Tibial nerve (tissue), 4 donors: ENCODE measurements around the gene TMCC2. TPM values are rescaled to one million over a fixed set of nuclear protein-coding genes. Genes with fewer than 3 reads are reported as not detected.
"Not testable (repeated sequence)": the region's sequence is repeated elsewhere in the genome, so short reads cannot be mapped to it uniquely, and the experiment has no call there.

Source experiments
- DNase-seq, 2 donors: peaks; one replicate each; pipeline ENCODE4 v3.0.0-alpha.2; 2019; ENCODE audit warnings: low spot score in 2 of 2
- H3K27ac ChIP-seq, 4 donors: fragments of 200-600 bp; sonication (generic) in 3 of 4; one replicate each; pipeline ENCODE4 v1.5.1; 2017 to 2019; ENCODE audit warnings: mild to moderate bottlenecking in 1 of 4
- H3K27me3 ChIP-seq, 2 donors: fragments of 200-600 bp; sonication (generic) in 1 of 2; one replicate each; pipeline versions ENCODE4 v1.5.1 to v1.6.0; 2017 to 2019
- H3K36me3 ChIP-seq, 3 donors: fragments of 200-600 bp; sonication (generic); one replicate each; pipeline ENCODE4 v1.5.1; 2018 to 2019
- H3K4me1 ChIP-seq, 4 donors: fragments of 200-600 bp; sonication (generic) in 3 of 4; one replicate each; pipeline ENCODE4 v1.5.1; 2017 to 2019
- H3K4me3 ChIP-seq, 4 donors: fragments of 200-600 bp; sonication (generic) in 3 of 4; one replicate each; pipeline ENCODE4 v1.5.1; 2017 to 2019; ENCODE audit warnings: mild to moderate bottlenecking in 1 of 4, moderate library complexity in 1 of 4
- H3K9me3 ChIP-seq, 4 donors: fragments of 200-600 bp; sonication (generic) in 3 of 4; one replicate each; pipeline ENCODE4 v1.5.1; 2017 to 2019
- CTCF ChIP-seq, 5 experiments: fragments of 200-600 bp in 3 of 5; fragments of 450-650 bp in 2 of 5; sonication (generic) in 3 of 5; IDR thresholded peaks; one replicate each; pipeline ENCODE4 v1.5.1; 2016 to 2019; ENCODE audit warnings: antibody characterized with exemption in 5 of 5, mild to moderate bottlenecking in 3 of 5, moderate library complexity in 2 of 5
- EP300 ChIP-seq, 2 donors: sonication (generic); formaldehyde crosslinking; IDR thresholded peaks; one replicate each; pipeline ENCODE4 v1.6.1; 2017; ENCODE audit warnings: antibody characterized with exemption in 2 of 2, mild to moderate bottlenecking in 1 of 2
- POLR2A ChIP-seq, 2 donors: fragments of 450-650 bp; IDR thresholded peaks; one replicate each; pipeline ENCODE4 v1.6.1; 2017; ENCODE audit warnings: antibody characterized with exemption in 2 of 2, mild to moderate bottlenecking in 2 of 2, moderate library complexity in 2 of 2
- WGBS, 2 donors: methylation state at CpG; one replicate each; pipeline ENCODE4 v1.1.5; 2018; 5-methylcytosine and 5-hydroxymethylcytosine counted together
- total RNA-seq, 4 donors: library from RNA; depleted of rRNA; stranded (reverse); fragments of >200 nt; gene quantifications; one replicate each; pipeline ENCODE4 v1.1.0, GENCODE V29; 2016

The TMCC2 gene
- total RNA-seq, 4 donors from 2014 or later: 2.4 to 4.8 (median 2.7) TPM

GRCh38 chr1:205296154-205296553 is 68.4 kb downstream of the TMCC2 start:
- 82 to 84% methylated on average over 2 of the region's 2 CpGs for WGBS, 2 donors
- Histone ChIP-seq H3K27me3 (no peaks in the 10 kb centered on the region), H3K4me3 (no peak overlapping the region), H3K27ac (no peak overlapping the region), H3K4me1 (peaks cover 0 to 25% (median 12%) of the 10 kb centered on the region in 4 donors), H3K36me3 (no peaks in the 10 kb centered on the region), H3K9me3 (no peaks in the 10 kb centered on the region)
- DNase-seq: no peak
- TF ChIP-seq POLR2A (IDR thresholded peaks at IDR 0.05) (no peak), CTCF (IDR thresholded peaks at IDR 0.05) (no peak), EP300 (IDR thresholded peaks at IDR 0.05) (no peak)

- not testable (repeated sequence) for H3K27ac ChIP-seq, H3K36me3 ChIP-seq, DNase-seq, H3K4me3 ChIP-seq, H3K27me3 ChIP-seq, H3K9me3 ChIP-seq
- H3K4me1 ChIP-seq: peaks cover 0 to 37% (median 21%) of the 10 kb centered on the region in 4 donors
- WGBS, 2 donors: 93 to 97% methylated on average over 5 of the region's 5 CpGs
Measured at GRCh38 chr1:205297546-205298177, 69.9 kb downstream of the TMCC2 start.

- Histone ChIP-seq H3K4me3 (no peak overlapping the region), H3K4me1 (peaks cover 0 to 37% (median 21%) of the 10 kb centered on the region in 4 donors), H3K36me3 (peaks cover 0 to 9% (median 6%) of the 10 kb centered on the region in 3 donors), H3K27me3 (no peaks in the 10 kb centered on the region), H3K27ac (peak overlapping the region in 1 of 4 donors; percentile 9), H3K9me3 (no peaks in the 10 kb centered on the region)
- no peak for DNase-seq
- TF ChIP-seq CTCF (IDR thresholded peaks at IDR 0.05): no peak
- TF ChIP-seq EP300 (IDR thresholded peaks at IDR 0.05): no peak
- TF ChIP-seq POLR2A (IDR thresholded peaks at IDR 0.05): no peak
- WGBS, 2 donors: 66 to 78% methylated on average over 9 of the region's 9 CpGs
Measured at GRCh38 chr1:205298191-205298994, 70.6 kb downstream of the TMCC2 start.

- DNase-seq: no peak
- Histone ChIP-seq H3K27ac (peak overlapping the region in 1 of 4 donors; percentile 68), H3K36me3 (peaks cover 0 to 26% (median 20%) of the 10 kb centered on the region in 3 donors), H3K9me3 (no peaks in the 10 kb centered on the region), H3K4me1 (peaks cover 0 to 20% (median 11%) of the 10 kb centered on the region in 4 donors), H3K27me3 (no peaks in the 10 kb centered on the region), H3K4me3 (no peak overlapping the region)
- WGBS, 2 donors: 80 to 88% methylated on average over 9 of the region's 9 CpGs
- TF ChIP-seq POLR2A (IDR thresholded peaks at IDR 0.05) (no peak), CTCF (IDR thresholded peaks at IDR 0.05) (no peak), EP300 (IDR thresholded peaks at IDR 0.05) (no peak)
Measured at GRCh38 chr1:205300149-205300548, 72.4 kb downstream of the TMCC2 start.

- Histone ChIP-seq H3K9me3 (no peaks in the 10 kb centered on the region), H3K4me3 (no peak overlapping the region), H3K27me3 (no peaks in the 10 kb centered on the region), H3K4me1 (peaks cover 0 to 20% (median 11%) of the 10 kb centered on the region in 4 donors), H3K36me3 (peaks cover 0 to 38% (median 22%) of the 10 kb centered on the region in 3 donors), H3K27ac (peak overlapping the region; percentile 0 to 68 (median 66))
- DNase-seq: no peak
- WGBS, 2 donors: 19 to 20% methylated on average over 14 of the region's 14 CpGs
- TF ChIP-seq CTCF (IDR thresholded peaks at IDR 0.05): no peak
- TF ChIP-seq EP300 (IDR thresholded peaks at IDR 0.05): peak in 1 of 2 donors; percentile 67
Measured at GRCh38 chr1:205301205-205301821, 73.6 kb downstream of the TMCC2 start.
